HL-60 (cell line): Measurements from ENCODE around the gene ITPRID2.

Experiments
- GABPA ChIP-seq: IDR thresholded peaks from 2 replicates; pipeline ENCODE4 v1.6.1; 2012; ENCODE audit warnings: low read depth
- POLR2AphosphoS5 ChIP-seq: IDR thresholded peaks from 2 replicates; pipeline ENCODE4 v1.6.1; 2012; ENCODE audit warnings: low read depth
- SPI1 ChIP-seq: IDR thresholded peaks from 2 replicates; pipeline ENCODE4 v1.6.1; 2012; ENCODE audit warnings: low read depth, mild to moderate bottlenecking, borderline replicate concordance
- TF ChIP-seq, protein P1 (sequence below): IDR thresholded peaks from one replicate; pipeline ENCODE4 v1.5.1; 2011; ENCODE audit warnings: low read length, control low read depth, inconsistent platforms; ENCODE audit not compliant: insufficient read depth
- TF ChIP-seq, protein P2 (sequence below): IDR thresholded peaks from 2 replicates; pipeline ENCODE4 v1.6.1; 2012; ENCODE audit warnings: low read depth; ENCODE audit not compliant: insufficient replicate concordance

GRCh38 chr2:181918188-181918587 is 26.7 kb downstream of the ITPRID2 start:
- TF ChIP-seq POLR2AphosphoS5 (no peak), GABPA (no peak), SPI1 (no peak)
- TF ChIP-seq, protein P1, sequence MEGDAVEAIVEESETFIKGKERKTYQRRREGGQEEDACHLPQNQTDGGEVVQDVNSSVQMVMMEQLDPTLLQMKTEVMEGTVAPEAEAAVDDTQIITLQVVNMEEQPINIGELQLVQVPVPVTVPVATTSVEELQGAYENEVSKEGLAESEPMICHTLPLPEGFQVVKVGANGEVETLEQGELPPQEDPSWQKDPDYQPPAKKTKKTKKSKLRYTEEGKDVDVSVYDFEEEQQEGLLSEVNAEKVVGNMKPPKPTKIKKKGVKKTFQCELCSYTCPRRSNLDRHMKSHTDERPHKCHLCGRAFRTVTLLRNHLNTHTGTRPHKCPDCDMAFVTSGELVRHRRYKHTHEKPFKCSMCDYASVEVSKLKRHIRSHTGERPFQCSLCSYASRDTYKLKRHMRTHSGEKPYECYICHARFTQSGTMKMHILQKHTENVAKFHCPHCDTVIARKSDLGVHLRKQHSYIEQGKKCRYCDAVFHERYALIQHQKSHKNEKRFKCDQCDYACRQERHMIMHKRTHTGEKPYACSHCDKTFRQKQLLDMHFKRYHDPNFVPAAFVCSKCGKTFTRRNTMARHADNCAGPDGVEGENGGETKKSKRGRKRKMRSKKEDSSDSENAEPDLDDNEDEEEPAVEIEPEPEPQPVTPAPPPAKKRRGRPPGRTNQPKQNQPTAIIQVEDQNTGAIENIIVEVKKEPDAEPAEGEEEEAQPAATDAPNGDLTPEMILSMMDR, result no peak
- TF ChIP-seq, protein P2, sequence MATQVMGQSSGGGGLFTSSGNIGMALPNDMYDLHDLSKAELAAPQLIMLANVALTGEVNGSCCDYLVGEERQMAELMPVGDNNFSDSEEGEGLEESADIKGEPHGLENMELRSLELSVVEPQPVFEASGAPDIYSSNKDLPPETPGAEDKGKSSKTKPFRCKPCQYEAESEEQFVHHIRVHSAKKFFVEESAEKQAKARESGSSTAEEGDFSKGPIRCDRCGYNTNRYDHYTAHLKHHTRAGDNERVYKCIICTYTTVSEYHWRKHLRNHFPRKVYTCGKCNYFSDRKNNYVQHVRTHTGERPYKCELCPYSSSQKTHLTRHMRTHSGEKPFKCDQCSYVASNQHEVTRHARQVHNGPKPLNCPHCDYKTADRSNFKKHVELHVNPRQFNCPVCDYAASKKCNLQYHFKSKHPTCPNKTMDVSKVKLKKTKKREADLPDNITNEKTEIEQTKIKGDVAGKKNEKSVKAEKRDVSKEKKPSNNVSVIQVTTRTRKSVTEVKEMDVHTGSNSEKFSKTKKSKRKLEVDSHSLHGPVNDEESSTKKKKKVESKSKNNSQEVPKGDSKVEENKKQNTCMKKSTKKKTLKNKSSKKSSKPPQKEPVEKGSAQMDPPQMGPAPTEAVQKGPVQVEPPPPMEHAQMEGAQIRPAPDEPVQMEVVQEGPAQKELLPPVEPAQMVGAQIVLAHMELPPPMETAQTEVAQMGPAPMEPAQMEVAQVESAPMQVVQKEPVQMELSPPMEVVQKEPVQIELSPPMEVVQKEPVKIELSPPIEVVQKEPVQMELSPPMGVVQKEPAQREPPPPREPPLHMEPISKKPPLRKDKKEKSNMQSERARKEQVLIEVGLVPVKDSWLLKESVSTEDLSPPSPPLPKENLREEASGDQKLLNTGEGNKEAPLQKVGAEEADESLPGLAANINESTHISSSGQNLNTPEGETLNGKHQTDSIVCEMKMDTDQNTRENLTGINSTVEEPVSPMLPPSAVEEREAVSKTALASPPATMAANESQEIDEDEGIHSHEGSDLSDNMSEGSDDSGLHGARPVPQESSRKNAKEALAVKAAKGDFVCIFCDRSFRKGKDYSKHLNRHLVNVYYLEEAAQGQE, result no peak
